Activated CD4-positive, alpha-beta T cell treated with anti-CD3 and anti-CD28 coated beads, Interleukin-2, amount 10 ng/mL, durations not matched to agents 7 days and 5 days (primary cell): ENCODE measurements around the gene SLC38A9. TPM values are rescaled to one million over a fixed set of nuclear protein-coding genes. Genes with fewer than 3 reads are reported as not detected.
"Not testable (repeated sequence)": the region's sequence is repeated elsewhere in the genome, so short reads cannot be mapped to it uniquely, and the experiment has no call there.

Source experiments
- CTCF ChIA-PET: fragments of 350-600 bp; sonication (Branson Sonifier 250); formaldehyde crosslinking; loops from one replicate; lab custom pipeline; 2021; ENCODE audit warnings: antibody characterized with exemption; lab: Charles Lee
- POLR2A ChIA-PET: fragments of 350-600 bp; sonication (Branson Sonifier 250); formaldehyde crosslinking; loops from one replicate; lab custom pipeline; 2021; ENCODE audit warnings: antibody characterized with exemption; lab: Charles Lee
- DNase-seq: peaks from one replicate; pipeline ENCODE4 v3.0.0-alpha.2; 2020
- H3K27ac Mint-ChIP-seq: one replicate; pipeline ENCODE4 v1.8.0; 2021; ENCODE audit warnings: mild to moderate bottlenecking, moderate library complexity, mixed read lengths
- H3K27me3 Mint-ChIP-seq: one replicate; pipeline ENCODE4 v1.8.0; 2021; ENCODE audit warnings: mixed read lengths
- H3K36me3 Mint-ChIP-seq: one replicate; pipeline ENCODE4 v1.8.0; 2021; ENCODE audit warnings: low read depth, mixed read lengths
- H3K4me1 Mint-ChIP-seq: one replicate; pipeline ENCODE4 v1.8.0; 2021; ENCODE audit warnings: mixed read lengths
- H3K4me3 Mint-ChIP-seq: one replicate; pipeline ENCODE4 v1.8.0; 2021; ENCODE audit warnings: mild to moderate bottlenecking, moderate library complexity, mixed read lengths
- H3K9me3 Mint-ChIP-seq: one replicate; pipeline ENCODE4 v1.8.0; 2021; ENCODE audit warnings: mixed read lengths
- total RNA-seq, 2 experiments: library from RNA; stranded (reverse); gene quantifications; one replicate each; pipeline ENCODE4 v1.2.3, GENCODE V29; 2021

The SLC38A9 gene
- total RNA-seq, 2 experiments from 2014 or later, result 26.6 to 29.0 TPM

DNA sequence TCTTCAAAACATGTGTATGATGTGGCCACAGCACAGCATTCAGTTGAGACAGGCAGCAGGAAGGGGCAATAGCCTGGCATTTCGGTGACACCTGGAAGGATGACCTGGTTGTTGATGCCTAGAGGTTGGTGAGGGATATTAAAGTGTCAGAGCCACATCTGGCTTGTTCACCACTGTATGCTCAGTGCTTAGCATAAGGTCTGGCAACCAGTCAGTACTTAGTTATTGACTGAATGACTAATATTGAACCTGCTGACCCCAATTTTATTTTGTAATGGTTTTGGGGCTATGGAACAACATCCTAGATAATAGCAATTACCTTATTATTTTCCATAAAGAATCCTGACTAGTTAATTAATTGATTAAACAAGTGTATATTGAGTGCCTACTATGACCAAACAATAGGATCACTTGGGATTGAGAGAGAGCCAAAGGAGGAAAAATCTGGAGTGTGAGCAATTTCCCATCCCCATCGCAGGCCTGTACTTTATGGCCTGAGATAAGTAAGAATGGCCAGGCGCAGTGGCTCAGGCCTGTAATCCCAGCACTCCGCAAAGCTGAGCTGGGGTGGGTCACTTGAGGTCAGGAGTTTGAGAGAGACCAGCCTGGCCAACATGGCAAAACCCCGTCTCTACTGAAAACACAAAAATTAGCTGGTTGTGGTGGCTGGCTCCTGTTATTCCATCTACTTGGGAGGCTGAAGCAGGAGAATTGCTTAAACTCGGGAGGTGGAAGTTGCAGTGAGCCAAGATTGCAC is 91.9 kb downstream of the SLC38A9 start:
- H3K9me3 Mint-ChIP-seq, result no peaks in the 10 kb centered on the region
- H3K4me3 Mint-ChIP-seq, result no peak overlapping the region
- peaks cover under 1% of the 10 kb centered on the region for H3K4me1 Mint-ChIP-seq
- H3K27me3 Mint-ChIP-seq, result no peaks in the 10 kb centered on the region
- H3K36me3 Mint-ChIP-seq, result no peaks in the 10 kb centered on the region
- no peak overlapping the region for H3K27ac Mint-ChIP-seq
- CTCF ChIA-PET, result no interaction called here
- POLR2A ChIA-PET, result no interaction called here
- DNase-seq, result no peak

- Mint-ChIP-seq H3K9me3 (no peaks in the 10 kb centered on the region), H3K4me3 (no peak overlapping the region), H3K36me3 (no peaks in the 10 kb centered on the region), H3K27ac (no peak overlapping the region), H3K27me3 (no peaks in the 10 kb centered on the region), H3K4me1 (no peaks in the 10 kb centered on the region)
- POLR2A ChIA-PET, result no interaction called here
- CTCF ChIA-PET, result interaction anchor here (0.7 to 1.1 kb wide), 2 partner anchors 60 to 220 kb away, joined by 3 read pairs; no protein-coding TSS in a partner anchor
- no peak for DNase-seq
Measured at GRCh38 chr5:55618318-55618717, 93.8 kb downstream of the SLC38A9 start.

GRCh38 chr5:55613112-55613868 is 98.8 kb downstream of the SLC38A9 start:
- ChIA-PET CTCF (interaction anchor here (0.6 to 1.6 kb wide), 2 partner anchors 10 to 1638 kb away, joined by 3 to 4 read pairs; no protein-coding TSS in a partner anchor), POLR2A (no interaction called here)
- H3K27ac Mint-ChIP-seq, result no peak overlapping the region
- no peaks in the 10 kb centered on the region for H3K9me3 Mint-ChIP-seq
- DNase-seq, result no peak
- H3K4me1 Mint-ChIP-seq, result peaks cover 9% of the 10 kb centered on the region
- no peaks in the 10 kb centered on the region for H3K36me3 Mint-ChIP-seq
- H3K27me3 Mint-ChIP-seq, result no peaks in the 10 kb centered on the region
- no peak overlapping the region for H3K4me3 Mint-ChIP-seq

- H3K4me1 Mint-ChIP-seq, result peaks cover 9% of the 10 kb centered on the region
- no peaks in the 10 kb centered on the region for H3K9me3 Mint-ChIP-seq
- CTCF ChIA-PET, result no interaction called here
- POLR2A ChIA-PET, result no interaction called here
- H3K4me3 Mint-ChIP-seq, result no peak overlapping the region
- DNase-seq, result no peak
- H3K27ac Mint-ChIP-seq, result no peak overlapping the region
- no peaks in the 10 kb centered on the region for H3K27me3 Mint-ChIP-seq
- no peaks in the 10 kb centered on the region for H3K36me3 Mint-ChIP-seq
Measured at GRCh38 chr5:55610542-55610941, 101.6 kb downstream of the SLC38A9 start.

- H3K27me3 Mint-ChIP-seq, result no peaks in the 10 kb centered on the region
- H3K36me3 Mint-ChIP-seq, result no peaks in the 10 kb centered on the region
- ChIA-PET CTCF (no interaction called here), POLR2A (no interaction called here)
- DNase-seq, result no peak
- no peak overlapping the region for H3K4me3 Mint-ChIP-seq
- peaks cover 9% of the 10 kb centered on the region for H3K4me1 Mint-ChIP-seq
- no peaks in the 10 kb centered on the region for H3K9me3 Mint-ChIP-seq
- H3K27ac Mint-ChIP-seq, result no peak overlapping the region
Measured at GRCh38 chr5:55609413-55609812, 102.7 kb downstream of the SLC38A9 start.

- peaks cover 9% of the 10 kb centered on the region for H3K4me1 Mint-ChIP-seq
- H3K9me3 Mint-ChIP-seq, result no peaks in the 10 kb centered on the region
- POLR2A ChIA-PET, result no interaction called here
- no peak for DNase-seq
- CTCF ChIA-PET, result no interaction called here
- no peaks in the 10 kb centered on the region for H3K36me3 Mint-ChIP-seq
- no peaks in the 10 kb centered on the region for H3K27me3 Mint-ChIP-seq
- H3K4me3 Mint-ChIP-seq, result no peak overlapping the region
- H3K27ac Mint-ChIP-seq, result no peak overlapping the region
Measured at GRCh38 chr5:55608595-55609349, 103.4 kb downstream of the SLC38A9 start.

- H3K4me3 Mint-ChIP-seq, H3K9me3 Mint-ChIP-seq, POLR2A ChIA-PET, H3K27me3 Mint-ChIP-seq, H3K36me3 Mint-ChIP-seq, DNase-seq, H3K27ac Mint-ChIP-seq: not testable (repeated sequence)
- H3K4me1 Mint-ChIP-seq, result peaks cover 17% of the 10 kb centered on the region
- CTCF ChIA-PET, result interaction anchor here (1.1 kb wide), 1 partner anchor 42 kb away, joined by 3 read pairs; no protein-coding TSS in a partner anchor
Measured at GRCh38 chr5:55607309-55607708, 104.8 kb downstream of the SLC38A9 start.

GRCh38 chr5:55604611-55605067 is 107.5 kb downstream of the SLC38A9 start:
- no peaks in the 10 kb centered on the region for H3K27me3 Mint-ChIP-seq
- CTCF ChIA-PET, result interaction anchor here (0.6 kb wide), 1 partner anchor 213 kb away, joined by 3 read pairs; no protein-coding TSS in a partner anchor
- DNase-seq, result no peak

GRCh38 chr5:55603922-55604321 is 108.2 kb downstream of the SLC38A9 start:
- ChIA-PET POLR2A (no interaction called here), CTCF (interaction anchor here (0.6 to 1.0 kb wide), 2 partner anchors 10 to 212 kb away, joined by 3 to 4 read pairs; no protein-coding TSS in a partner anchor)
- peaks cover 3% of the 10 kb centered on the region for H3K36me3 Mint-ChIP-seq
- H3K27me3 Mint-ChIP-seq, result no peaks in the 10 kb centered on the region
- peaks cover 2% of the 10 kb centered on the region for H3K9me3 Mint-ChIP-seq
- no peak overlapping the region for H3K4me3 Mint-ChIP-seq
- H3K27ac Mint-ChIP-seq, result no peak overlapping the region
- no peak for DNase-seq
- peaks cover 38% of the 10 kb centered on the region for H3K4me1 Mint-ChIP-seq

More at GRCh38 chr5:55604611-55605067, 107.5 kb downstream of the SLC38A9 start:
- peaks cover 40% of the 10 kb centered on the region for H3K4me1 Mint-ChIP-seq
- POLR2A ChIA-PET, result no interaction called here
- H3K9me3 Mint-ChIP-seq, result no peaks in the 10 kb centered on the region
- H3K4me3 Mint-ChIP-seq, result no peak overlapping the region
- no peaks in the 10 kb centered on the region for H3K36me3 Mint-ChIP-seq
- H3K27ac Mint-ChIP-seq, result no peak overlapping the region

DNA sequence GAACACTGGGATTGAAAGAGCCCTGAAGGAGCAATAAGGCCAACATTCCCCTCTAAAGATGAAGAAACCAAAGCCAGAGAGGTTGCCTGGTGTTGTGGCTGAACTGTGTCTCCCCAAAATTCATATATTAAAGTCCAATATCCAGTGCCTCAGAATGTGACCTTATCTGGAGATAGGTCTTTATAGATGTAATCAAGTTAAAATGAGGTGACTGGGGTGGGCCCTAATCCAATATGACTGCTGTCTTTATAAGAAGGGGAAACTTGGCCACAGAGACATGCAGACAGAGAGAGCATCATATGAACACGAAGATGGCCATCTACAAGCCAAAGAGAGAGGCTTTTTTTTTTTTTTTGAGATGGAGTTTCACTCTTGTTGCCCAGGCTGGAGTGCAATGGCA is 110.5 kb downstream of the SLC38A9 start:
- H3K4me3 Mint-ChIP-seq, result peak overlapping the region; percentile 63
- peaks cover 3% of the 10 kb centered on the region for H3K36me3 Mint-ChIP-seq
- H3K27me3 Mint-ChIP-seq, result no peaks in the 10 kb centered on the region
- peaks cover 2% of the 10 kb centered on the region for H3K9me3 Mint-ChIP-seq
- ChIA-PET POLR2A (no interaction called here), CTCF (interaction anchor here (0.7 kb wide), 1 partner anchor 613 kb away, joined by 4 read pairs; no protein-coding TSS in a partner anchor)
- H3K27ac Mint-ChIP-seq, result peak overlapping the region; percentile 82
- peaks cover 37% of the 10 kb centered on the region for H3K4me1 Mint-ChIP-seq
- DNase-seq, result no peak

GRCh38 chr5:55601204-55601618 is 110.9 kb downstream of the SLC38A9 start:
- CTCF ChIA-PET, result no interaction called here
- no peak for DNase-seq
- Mint-ChIP-seq H3K9me3 (peaks cover 2% of the 10 kb centered on the region), H3K36me3 (peaks cover 3% of the 10 kb centered on the region), H3K27ac (peak overlapping the region; percentile 82), H3K4me3 (peak overlapping the region; percentile 63), H3K27me3 (no peaks in the 10 kb centered on the region), H3K4me1 (peaks cover 37% of the 10 kb centered on the region)
- POLR2A ChIA-PET, result no interaction called here

DNA sequence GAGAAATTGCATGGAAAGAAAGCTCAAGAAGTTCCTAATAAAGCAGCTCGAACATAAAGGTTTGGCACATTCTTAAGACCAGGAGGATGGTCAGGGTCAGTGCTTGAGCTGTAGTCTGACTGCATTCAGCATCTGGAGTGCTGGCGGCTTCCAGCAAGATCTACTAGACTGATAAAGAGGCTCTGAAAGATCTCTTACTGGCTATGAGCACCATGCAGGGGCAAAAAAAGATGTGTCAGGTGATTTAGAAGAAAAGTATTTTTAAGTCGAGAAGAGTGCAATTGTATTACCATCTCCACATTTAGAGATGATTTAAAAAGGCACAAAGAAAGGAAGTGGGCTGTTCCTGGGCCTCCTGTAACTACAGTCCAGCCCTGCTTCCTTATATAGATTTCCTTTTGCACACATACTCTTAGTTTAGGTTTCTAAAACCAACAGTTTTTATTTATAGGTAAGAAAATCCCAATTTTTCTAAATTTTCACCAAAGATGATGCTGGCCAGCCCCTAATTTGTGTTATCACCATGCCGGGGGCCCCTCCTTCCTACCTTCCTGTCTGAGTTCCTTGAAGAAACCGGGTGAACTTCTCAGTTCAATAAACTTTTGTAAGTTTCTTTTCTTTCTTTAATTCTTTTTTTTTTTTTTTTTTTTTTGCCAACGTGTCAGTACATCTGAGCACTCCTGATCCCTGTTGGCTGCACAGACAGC is 111.5 kb downstream of the SLC38A9 start:
- peaks cover 37% of the 10 kb centered on the region for H3K4me1 Mint-ChIP-seq
- POLR2A ChIA-PET, result no interaction called here
- peak; percentile 18 for DNase-seq

More for the DNA sequence above, 111.5 kb downstream of the SLC38A9 start:
- peaks cover 3% of the 10 kb centered on the region for H3K36me3 Mint-ChIP-seq
- peak overlapping the region; percentile 82 for H3K27ac Mint-ChIP-seq
- no peaks in the 10 kb centered on the region for H3K27me3 Mint-ChIP-seq
- H3K9me3 Mint-ChIP-seq, result peaks cover 2% of the 10 kb centered on the region
- H3K4me3 Mint-ChIP-seq, result peak overlapping the region; percentile 63
- CTCF ChIA-PET, result interaction anchor here (1.3 to 1.6 kb wide), 2 partner anchors 21 to 36 kb away, joined by 4 read pairs; no protein-coding TSS in a partner anchor
